Upper lobe of right lung (tissue), 1 donor: ENCODE measurements around the gene CCDC9. TPM values are rescaled to one million over a fixed set of nuclear protein-coding genes. Genes with fewer than 3 reads are reported as not detected.

Experiments used
- ATAC-seq: fragments of 200-7000 bp; cut with Tn5 transposase; one replicate; pipeline ENCODE4 v1.9.1; 2020; ENCODE audit warnings: mild to moderate bottlenecking, moderate library complexity
- DNase-seq: peaks from one replicate; pipeline ENCODE4 v3.0.0-alpha.2; 2020
- H3K27ac ChIP-seq: fragments of 200-600 bp; one replicate; pipeline ENCODE4 v1.8.0; 2022
- H3K27me3 ChIP-seq: fragments of 200-600 bp; one replicate; pipeline ENCODE4 v1.8.0; 2022; ENCODE audit warnings: mild to moderate bottlenecking
- H3K36me3 ChIP-seq: fragments of 200-600 bp; one replicate; pipeline ENCODE4 v1.8.0; 2022
- H3K4me1 ChIP-seq: fragments of 200-600 bp; one replicate; pipeline ENCODE4 v1.8.0; 2022
- H3K4me3 ChIP-seq: fragments of 200-600 bp; one replicate; pipeline ENCODE4 v1.8.0; 2022; ENCODE audit warnings: mild to moderate bottlenecking
- H3K9me3 ChIP-seq: fragments of 200-600 bp; one replicate; pipeline ENCODE4 v1.8.0; 2022
- intact Hi-C: fragments of 100-400 bp; cut with DNase I; formaldehyde crosslinking; loops from one replicate; pipeline ENCODE4 v1.11.0; 2022
- total RNA-seq: library from RNA; stranded (reverse); fragmentation: NEBNext Ultra II Directional; extraction: Animal tissue kit (Norgen Biotek cat#: 25700); gene quantifications from one replicate; pipeline ENCODE4 v1.2.1, GENCODE V29; 2021
- TF ChIP-seq, protein P1 (sequence below): fragments of 200-600 bp; IDR thresholded peaks from one replicate; pipeline ENCODE4 v1.8.0; 2022; ENCODE audit warnings: antibody characterized with exemption
- donor health status: DM: no; HTN: yes; CAD: no; lungs with severe emphysema.

Gene CCDC9
- total RNA-seq, 1 donor from 2014 or later: 36.1 TPM

- H3K36me3 ChIP-seq: peaks cover 28% of the 10 kb centered on the region
- H3K27ac ChIP-seq: peak overlapping the region; percentile 96
- intact Hi-C loops: no loop called here
- no peak for ATAC-seq
- H3K27me3 ChIP-seq: no peaks in the 10 kb centered on the region
- H3K4me3 ChIP-seq: peak overlapping the region; percentile 79
- H3K9me3 ChIP-seq: no peaks in the 10 kb centered on the region
- TF ChIP-seq, protein P1, sequence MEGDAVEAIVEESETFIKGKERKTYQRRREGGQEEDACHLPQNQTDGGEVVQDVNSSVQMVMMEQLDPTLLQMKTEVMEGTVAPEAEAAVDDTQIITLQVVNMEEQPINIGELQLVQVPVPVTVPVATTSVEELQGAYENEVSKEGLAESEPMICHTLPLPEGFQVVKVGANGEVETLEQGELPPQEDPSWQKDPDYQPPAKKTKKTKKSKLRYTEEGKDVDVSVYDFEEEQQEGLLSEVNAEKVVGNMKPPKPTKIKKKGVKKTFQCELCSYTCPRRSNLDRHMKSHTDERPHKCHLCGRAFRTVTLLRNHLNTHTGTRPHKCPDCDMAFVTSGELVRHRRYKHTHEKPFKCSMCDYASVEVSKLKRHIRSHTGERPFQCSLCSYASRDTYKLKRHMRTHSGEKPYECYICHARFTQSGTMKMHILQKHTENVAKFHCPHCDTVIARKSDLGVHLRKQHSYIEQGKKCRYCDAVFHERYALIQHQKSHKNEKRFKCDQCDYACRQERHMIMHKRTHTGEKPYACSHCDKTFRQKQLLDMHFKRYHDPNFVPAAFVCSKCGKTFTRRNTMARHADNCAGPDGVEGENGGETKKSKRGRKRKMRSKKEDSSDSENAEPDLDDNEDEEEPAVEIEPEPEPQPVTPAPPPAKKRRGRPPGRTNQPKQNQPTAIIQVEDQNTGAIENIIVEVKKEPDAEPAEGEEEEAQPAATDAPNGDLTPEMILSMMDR: no peak
- peaks cover 13% of the 10 kb centered on the region for H3K4me1 ChIP-seq
- DNase-seq: peak; percentile 80
These were observed 16.4 kb downstream of the CCDC9 start for GRCh38 chr19:47272448-47273312.

- no peaks in the 10 kb centered on the region for H3K9me3 ChIP-seq
- DNase-seq (peak; percentile 96), ATAC-seq (peak; percentile 84)
- peaks cover 13% of the 10 kb centered on the region for H3K4me1 ChIP-seq
- H3K27me3 ChIP-seq: no peaks in the 10 kb centered on the region
- peak overlapping the region; percentile 79 for H3K4me3 ChIP-seq
- TF ChIP-seq, protein P1: no peak
- H3K27ac ChIP-seq: peak overlapping the region; percentile 96
- peaks cover 20% of the 10 kb centered on the region for H3K36me3 ChIP-seq
- intact Hi-C loops: no loop called here
These were observed 17.2 kb downstream of the CCDC9 start for GRCh38 chr19:47273313-47274070.

DNA sequence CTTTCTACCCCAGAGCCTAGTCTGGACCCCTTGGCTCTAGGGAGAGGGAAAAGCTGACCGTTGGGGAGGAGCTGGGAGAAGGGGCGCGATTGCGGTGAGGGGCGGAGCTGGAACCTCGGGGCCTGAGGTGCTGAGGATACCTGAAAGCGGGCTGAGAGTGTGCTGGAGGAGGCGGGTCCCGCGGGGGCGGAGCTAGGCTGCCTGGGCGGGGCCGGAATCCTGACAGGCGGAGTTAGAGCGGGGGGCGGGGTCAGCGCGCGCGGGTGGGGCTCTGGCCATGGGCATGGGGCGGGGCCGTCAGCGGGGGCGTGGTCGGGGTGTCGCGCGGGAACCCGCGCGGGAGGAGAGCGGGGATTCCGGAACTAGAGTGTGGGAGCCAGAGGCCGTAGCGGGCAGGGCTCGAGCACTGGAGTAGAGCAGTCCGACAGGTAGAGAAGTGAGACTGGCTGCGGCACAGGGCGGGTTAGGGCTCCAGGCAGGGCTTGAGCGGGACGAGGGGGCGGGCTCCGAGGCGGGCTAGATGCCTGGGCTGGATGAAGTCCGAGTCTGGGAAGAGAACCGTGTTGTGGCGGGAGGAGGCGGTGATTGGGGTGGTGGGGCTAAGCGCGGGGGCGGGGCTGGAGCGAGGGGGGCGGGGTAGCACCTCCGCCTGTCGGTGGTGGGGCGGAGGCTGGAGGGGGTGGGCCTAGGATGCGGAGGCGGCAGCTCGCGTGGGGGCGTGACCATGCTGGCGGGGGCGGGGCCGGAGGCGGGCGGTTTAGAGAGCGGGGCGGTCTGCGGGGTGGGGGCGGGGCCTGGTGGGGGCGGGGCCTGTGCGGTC, 18.0 kb downstream of the CCDC9 start, which contains the start of gene INAFM1:
TSS of gene INAFM1 (plus strand) at position 815 of the 820 bp plus-strand sequence. CDS start 35 bp downstream, outside the sequence.
- Histone ChIP-seq H3K27me3 (no peaks in the 10 kb centered on the region), H3K4me1 (peaks cover 13% of the 10 kb centered on the region), H3K27ac (peak within 1 kb of the TSS; percentile 96), H3K9me3 (no peaks in the 10 kb centered on the region), H3K4me3 (peak within 1 kb of the TSS; percentile 79), H3K36me3 (peaks cover 17% of the 10 kb centered on the region)
- intact Hi-C loops: no loop called here
- peak; percentile 100 for DNase-seq
- peak; percentile 89 for ATAC-seq
- TF ChIP-seq, protein P1: no peak

DNA sequence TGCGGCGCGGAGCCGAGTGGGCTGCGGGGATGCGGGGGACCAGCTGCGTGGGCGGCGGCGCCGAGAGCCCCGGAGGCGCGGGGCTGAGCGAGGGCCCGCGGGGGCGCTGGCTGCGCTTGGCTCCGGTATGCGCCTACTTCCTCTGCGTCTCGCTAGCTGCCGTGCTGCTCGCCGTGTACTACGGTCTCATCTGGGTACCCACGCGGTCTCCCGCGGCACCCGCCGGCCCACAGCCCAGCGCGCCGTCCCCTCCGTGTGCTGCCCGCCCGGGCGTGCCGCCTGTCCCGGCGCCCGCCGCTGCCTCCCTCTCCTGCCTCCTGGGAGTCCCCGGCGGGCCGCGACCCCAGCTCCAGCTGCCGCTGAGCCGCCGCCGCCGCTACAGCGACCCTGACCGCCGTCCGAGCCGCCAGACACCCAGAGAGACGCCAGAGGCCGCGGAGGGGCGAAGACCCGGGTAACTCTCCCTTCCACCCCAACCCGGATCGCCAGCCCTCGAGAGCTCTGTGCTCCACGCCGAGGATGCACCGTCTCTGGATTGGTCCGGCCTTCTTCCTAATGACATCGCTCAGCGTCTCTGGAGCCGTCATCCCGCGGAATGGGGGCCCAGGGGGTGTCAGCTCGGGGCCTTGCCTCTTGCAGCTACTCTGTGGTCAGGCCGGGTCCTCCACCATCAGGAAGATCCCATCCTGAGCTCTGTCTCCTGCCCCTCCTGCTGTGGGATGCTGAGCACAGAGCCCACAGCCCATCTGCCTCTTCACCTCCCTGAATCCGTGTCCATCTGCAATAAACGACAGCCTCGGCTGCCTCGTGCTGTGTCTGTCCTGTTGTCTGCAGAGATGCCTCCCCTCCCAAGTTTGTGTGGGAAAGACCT, 18.8 kb downstream of the CCDC9 start:
- peaks cover 13% of the 10 kb centered on the region for H3K4me1 ChIP-seq
- DNase-seq (no peak), ATAC-seq (peak; percentile 6)
- H3K27ac ChIP-seq: peak overlapping the region; percentile 60
- H3K27me3 ChIP-seq: no peaks in the 10 kb centered on the region
- H3K4me3 ChIP-seq: peak overlapping the region; percentile 79
- no peaks in the 10 kb centered on the region for H3K9me3 ChIP-seq
- TF ChIP-seq, protein P1: no peak
- intact Hi-C loops: no loop called here
- H3K36me3 ChIP-seq: peaks cover 13% of the 10 kb centered on the region
